ENCODE results near the gene GJA1. TPM values are rescaled to one million over a fixed set of nuclear protein-coding genes. Genes with fewer than 3 reads are reported as not detected.
A peak's percentile ranks its signal among the peaks of the same experiment; 100 is the strongest.
"Not testable (repeated sequence)": the region's sequence is repeated elsewhere in the genome, so short reads cannot be mapped to it uniquely, and the experiment has no call there.

Gene GJA1
- total RNA-seq: 64.1 TPM
- long read RNA-seq, partial matches to known transcripts: 0 of 5 reads
- long read RNA-seq, other reads (novel, unspliced or antisense): 3 of 5 reads

DNA sequence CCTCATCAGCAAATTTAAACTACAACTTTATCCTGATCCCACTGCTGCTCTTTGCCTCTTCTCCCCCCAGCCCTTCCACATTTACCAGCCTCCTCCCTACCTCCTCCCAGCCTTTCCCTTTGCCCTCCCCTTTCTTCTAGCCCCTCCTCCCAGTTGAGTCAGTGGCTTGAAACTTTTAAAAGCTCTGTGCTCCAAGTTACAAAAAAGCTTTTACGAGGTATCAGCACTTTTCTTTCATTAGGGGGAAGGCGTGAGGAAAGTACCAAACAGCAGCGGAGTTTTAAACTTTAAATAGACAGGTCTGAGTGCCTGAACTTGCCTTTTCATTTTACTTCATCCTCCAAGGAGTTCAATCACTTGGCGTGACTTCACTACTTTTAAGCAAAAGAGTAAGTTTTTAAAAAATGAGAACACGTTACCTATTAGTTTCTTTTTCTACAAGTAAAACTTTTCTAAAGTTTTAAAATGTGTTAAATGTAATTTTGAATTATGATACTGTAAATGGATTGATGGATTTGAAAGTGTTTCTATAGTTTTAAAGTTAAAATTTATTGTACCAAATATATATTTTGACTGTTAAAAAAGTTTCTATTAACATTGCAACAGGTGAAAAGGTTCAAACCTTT lies at the start of gene GJA1:
Gene GJA1 (plus strand): TSS at position 203 of the 626 bp plus-strand sequence. CDS start 11,202 bp downstream, outside the sequence.
- Histone ChIP-seq H3K9me3 (no peaks in the 10 kb centered on the region), H3K36me3 (no peaks in the 10 kb centered on the region), H3K4me1 (no peaks in the 10 kb centered on the region), H3K27ac (peak within 1 kb of the TSS; percentile 89), H3K4me3 (peak within 1 kb of the TSS; percentile 63), H3K27me3 (ENCODE audit: low read depth) (no peaks in the 10 kb centered on the region)
- TF ChIP-seq, protein P1, sequence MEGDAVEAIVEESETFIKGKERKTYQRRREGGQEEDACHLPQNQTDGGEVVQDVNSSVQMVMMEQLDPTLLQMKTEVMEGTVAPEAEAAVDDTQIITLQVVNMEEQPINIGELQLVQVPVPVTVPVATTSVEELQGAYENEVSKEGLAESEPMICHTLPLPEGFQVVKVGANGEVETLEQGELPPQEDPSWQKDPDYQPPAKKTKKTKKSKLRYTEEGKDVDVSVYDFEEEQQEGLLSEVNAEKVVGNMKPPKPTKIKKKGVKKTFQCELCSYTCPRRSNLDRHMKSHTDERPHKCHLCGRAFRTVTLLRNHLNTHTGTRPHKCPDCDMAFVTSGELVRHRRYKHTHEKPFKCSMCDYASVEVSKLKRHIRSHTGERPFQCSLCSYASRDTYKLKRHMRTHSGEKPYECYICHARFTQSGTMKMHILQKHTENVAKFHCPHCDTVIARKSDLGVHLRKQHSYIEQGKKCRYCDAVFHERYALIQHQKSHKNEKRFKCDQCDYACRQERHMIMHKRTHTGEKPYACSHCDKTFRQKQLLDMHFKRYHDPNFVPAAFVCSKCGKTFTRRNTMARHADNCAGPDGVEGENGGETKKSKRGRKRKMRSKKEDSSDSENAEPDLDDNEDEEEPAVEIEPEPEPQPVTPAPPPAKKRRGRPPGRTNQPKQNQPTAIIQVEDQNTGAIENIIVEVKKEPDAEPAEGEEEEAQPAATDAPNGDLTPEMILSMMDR (IDR thresholded peaks at IDR 0.05): no peak
- intact Hi-C loops (cut with DNase I): loop anchor here (10.0 kb wide), 1 partner anchor 409 kb away; no protein-coding TSS in a partner anchor
- DNase-seq (no peak), ATAC-seq (peak; percentile 76 to 85)

- H3K36me3 ChIP-seq; H3K27me3 ChIP-seq (ENCODE audit: low read depth); ATAC-seq; intact Hi-C loops (cut with DNase I); H3K9me3 ChIP-seq; DNase-seq; H3K27ac ChIP-seq; H3K4me3 ChIP-seq; H3K4me1 ChIP-seq: not testable (repeated sequence)
These were observed 48.9 kb upstream of the GJA1 start for GRCh38 chr6:121386551-121386950.

DNA sequence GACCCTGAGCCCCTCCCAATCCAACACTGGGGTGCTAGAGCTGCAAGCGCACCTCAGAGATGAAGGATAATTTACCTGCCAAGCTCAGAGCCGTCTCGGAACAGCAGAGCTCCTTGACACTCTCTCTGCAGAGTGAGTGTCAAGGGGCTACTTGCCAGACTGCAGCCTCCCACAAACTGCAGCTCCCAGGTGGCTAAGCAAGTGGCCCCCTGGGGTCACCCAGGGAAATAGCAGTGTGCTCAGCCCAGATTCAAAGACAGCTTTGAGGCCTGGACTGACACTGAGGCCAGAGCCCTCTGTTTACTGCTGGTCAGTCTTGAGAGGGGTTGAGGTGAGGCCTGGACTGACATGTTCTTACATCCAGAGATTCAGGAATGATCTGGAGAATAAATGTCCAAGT lies 46.0 kb upstream of the GJA1 start:
- DNase-seq: no peak
- Histone ChIP-seq H3K4me1 (no peaks in the 10 kb centered on the region), H3K27ac (no peak overlapping the region), H3K4me3 (no peak overlapping the region), H3K9me3 (no peaks in the 10 kb centered on the region), H3K36me3 (no peaks in the 10 kb centered on the region), H3K27me3 (ENCODE audit: low read depth) (no peaks in the 10 kb centered on the region)
- ATAC-seq: no peak
- intact Hi-C loops (cut with DNase I): no loop called here
- TF ChIP-seq, protein P1 (IDR thresholded peaks at IDR 0.05): no peak

DNA sequence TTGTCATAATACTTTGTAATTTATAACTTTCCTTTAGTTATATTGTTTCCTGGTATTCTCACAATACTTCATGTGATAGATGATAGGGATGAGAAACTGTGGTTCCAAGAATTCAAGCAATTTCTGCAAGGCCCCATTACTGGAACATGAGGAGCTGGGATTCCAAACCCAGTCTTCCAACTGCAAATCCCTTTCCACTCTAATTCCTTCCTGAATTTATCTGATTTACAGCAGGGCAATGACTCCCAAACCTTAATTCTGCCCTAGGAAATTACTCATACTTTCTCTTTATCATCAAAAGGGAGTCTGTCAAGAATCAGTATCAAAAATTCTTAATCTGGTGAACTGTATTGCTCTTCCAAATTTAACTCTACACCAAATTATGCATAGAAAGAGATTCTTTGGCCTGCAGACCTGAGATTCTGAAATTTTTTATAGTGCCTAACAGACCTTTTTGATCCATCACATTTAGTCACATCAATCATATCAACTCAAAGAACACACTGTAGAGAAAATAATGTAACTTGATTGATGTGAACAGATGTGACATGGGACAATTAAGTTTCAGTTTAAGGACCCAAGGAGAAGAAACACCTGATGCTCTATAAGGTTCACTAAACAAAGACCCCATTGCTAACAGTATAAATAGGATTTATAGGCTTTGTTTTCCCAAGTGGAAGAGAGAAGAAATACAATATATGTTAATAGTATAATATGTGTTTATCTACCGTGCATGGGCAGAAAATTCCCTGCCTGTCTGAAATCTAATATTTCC lies 41.5 kb upstream of the GJA1 start:
- Histone ChIP-seq H3K27ac (no peak overlapping the region), H3K4me3 (no peak overlapping the region), H3K36me3 (no peaks in the 10 kb centered on the region), H3K27me3 (ENCODE audit: low read depth) (no peaks in the 10 kb centered on the region), H3K9me3 (no peaks in the 10 kb centered on the region), H3K4me1 (no peaks in the 10 kb centered on the region)
- intact Hi-C loops (cut with DNase I): no loop called here
- DNase-seq (no peak), ATAC-seq (no peak)
- TF ChIP-seq, protein P1 (IDR thresholded peaks at IDR 0.05): no peak

DNA sequence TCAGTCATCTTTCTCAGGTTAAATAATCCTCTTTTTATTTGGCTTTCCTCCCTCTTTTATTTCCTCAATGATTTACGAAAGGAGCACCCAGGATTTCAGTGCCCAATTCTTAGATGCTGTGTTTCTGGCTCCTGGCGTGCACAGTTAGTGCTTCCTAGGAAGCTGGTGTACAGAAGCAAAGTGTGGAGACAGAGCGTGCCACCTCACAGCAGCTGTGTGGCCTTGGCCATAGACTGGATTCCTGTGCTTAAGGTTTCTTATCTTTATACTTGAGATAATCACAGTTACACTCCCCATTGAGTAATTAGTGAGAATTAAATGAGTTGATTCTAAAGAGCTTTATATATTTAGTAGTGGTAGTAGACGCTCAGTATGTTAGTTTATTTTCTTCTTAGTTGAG lies 39.7 kb upstream of the GJA1 start:
- TF ChIP-seq, protein P1 (IDR thresholded peaks at IDR 0.05): no peak
- no peak for ATAC-seq

DNA sequence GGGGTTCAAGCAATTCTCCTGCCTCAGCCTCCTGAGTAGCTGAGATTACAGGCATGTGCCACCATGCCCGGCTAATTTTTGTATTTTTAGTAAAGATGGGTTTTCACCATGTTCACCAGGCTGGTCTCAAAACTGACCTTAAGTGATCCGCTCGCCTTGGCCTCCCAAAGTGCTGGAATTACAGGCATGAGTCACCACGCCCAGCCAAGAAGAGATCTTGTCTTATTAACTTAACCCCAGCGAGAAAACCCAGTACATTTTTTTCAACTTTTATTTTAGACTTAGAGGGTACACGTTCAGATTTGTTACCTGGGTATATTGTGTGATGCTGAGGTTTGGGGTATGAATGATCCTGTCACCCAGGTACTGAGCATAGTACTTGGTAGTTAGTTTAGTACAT lies 38.3 kb upstream of the GJA1 start:
- H3K27me3 ChIP-seq (ENCODE audit: low read depth); H3K9me3 ChIP-seq; H3K36me3 ChIP-seq; H3K4me1 ChIP-seq; intact Hi-C loops (cut with DNase I); ATAC-seq; H3K27ac ChIP-seq; H3K4me3 ChIP-seq; DNase-seq: not testable (repeated sequence)

More for the DNA sequence above, 39.7 kb upstream of the GJA1 start:
- H3K9me3 ChIP-seq: no peaks in the 10 kb centered on the region
- DNase-seq: no peak
- H3K36me3 ChIP-seq: no peaks in the 10 kb centered on the region
- intact Hi-C loops (cut with DNase I): no loop called here
- H3K27me3 ChIP-seq (ENCODE audit: low read depth): no peaks in the 10 kb centered on the region
- no peaks in the 10 kb centered on the region for H3K4me1 ChIP-seq
- no peak overlapping the region for H3K4me3 ChIP-seq
- H3K27ac ChIP-seq: no peak overlapping the region

All from lower lobe of right lung (tissue), 2 donors.